ENCODE data around the gene AKT1. TPM values are rescaled to one million over a fixed set of nuclear protein-coding genes. Genes with fewer than 3 reads are reported as not detected.
A peak's percentile ranks its signal among the peaks of the same experiment; 100 is the strongest.

AKT1 gene
- total RNA-seq, 1 donor from 2014 or later = 155 TPM

- H3K79me2 ChIP-seq (ENCODE audit: insufficient read depth, low read length) = no peaks in the 10 kb centered on the region
- H3K4me3 Mint-ChIP-seq (ENCODE audit: unreplicated experiment) = no peak overlapping the region
- peaks cover 26% of the 10 kb centered on the region for H4K20me1 ChIP-seq (ENCODE audit: insufficient read depth, low read length)
- FAIRE-seq (no peak), DNase-seq (ENCODE audit: low read depth) (no peak)
- no peaks in the 10 kb centered on the region for H3K27me3 Mint-ChIP-seq (ENCODE audit: low read depth, unreplicated experiment)
- H3K4me1 ChIP-seq (ENCODE audit: insufficient read depth, low read length) = peaks cover 3% of the 10 kb centered on the region
- no peaks in the 10 kb centered on the region for H3K27me3 ChIP-seq (ENCODE audit: insufficient read depth, low read length)
- H3K4me2 ChIP-seq (ENCODE audit: low read length) = no peak overlapping the region
- H3K9me3 ChIP-seq (ENCODE audit: insufficient read depth, low read depth, low read length) = no peaks in the 10 kb centered on the region
- H2AFZ ChIP-seq (ENCODE audit: low read depth, low read length) = no peak overlapping the region
- no peak overlapping the region for H3K9ac ChIP-seq (ENCODE audit: low read length)
- no peak for TF ChIP-seq EZH2 (IDR thresholded peaks at IDR 0.05; ENCODE audit: insufficient read depth, low read length)
- no peak for TF ChIP-seq CTCF (IDR thresholded peaks at IDR 0.05; ENCODE audit: insufficient read depth, low read depth, low read length)
- H3K36me3 Mint-ChIP-seq (ENCODE audit: low read depth, unreplicated experiment) = peaks cover 18% of the 10 kb centered on the region
- H3K9me3 Mint-ChIP-seq (ENCODE audit: unreplicated experiment) = no peaks in the 10 kb centered on the region
- H3K27ac Mint-ChIP-seq (ENCODE audit: unreplicated experiment) = no peak overlapping the region
- no peak overlapping the region for H3K4me3 ChIP-seq (ENCODE audit: insufficient read depth, low read depth, low read length)
- no peak overlapping the region for H3K27ac ChIP-seq (ENCODE audit: low read depth, low read length)
- H3K36me3 ChIP-seq (ENCODE audit: insufficient read depth, low read length) = peaks cover 4% of the 10 kb centered on the region
- H3K4me1 Mint-ChIP-seq (ENCODE audit: low read depth, unreplicated experiment) = peaks cover 3% of the 10 kb centered on the region
These were observed 25.4 kb downstream of the AKT1 start for GRCh38 chr14:104770072-104770579.

GRCh38 chr14:104769324-104770071 lies 26.1 kb downstream of the AKT1 start:
- H3K9me3 ChIP-seq (ENCODE audit: insufficient read depth, low read depth, low read length) = no peaks in the 10 kb centered on the region
- no peaks in the 10 kb centered on the region for H3K9me3 Mint-ChIP-seq (ENCODE audit: unreplicated experiment)
- peaks cover 3% of the 10 kb centered on the region for H3K4me1 Mint-ChIP-seq (ENCODE audit: low read depth, unreplicated experiment)
- no peak for FAIRE-seq
- peaks cover 18% of the 10 kb centered on the region for H3K36me3 Mint-ChIP-seq (ENCODE audit: low read depth, unreplicated experiment)
- H3K36me3 ChIP-seq (ENCODE audit: insufficient read depth, low read length) = peaks cover 4% of the 10 kb centered on the region
- peaks cover 26% of the 10 kb centered on the region for H4K20me1 ChIP-seq (ENCODE audit: insufficient read depth, low read length)
- H3K4me2 ChIP-seq (ENCODE audit: low read length) = no peak overlapping the region
- no peak overlapping the region for H3K27ac Mint-ChIP-seq (ENCODE audit: unreplicated experiment)
- peak overlapping the region; percentile 54 for H3K4me3 Mint-ChIP-seq (ENCODE audit: unreplicated experiment)
- H3K79me2 ChIP-seq (ENCODE audit: insufficient read depth, low read length) = no peaks in the 10 kb centered on the region
- DNase-seq (ENCODE audit: low read depth) = no peak
- TF ChIP-seq EZH2 (IDR thresholded peaks at IDR 0.05; ENCODE audit: insufficient read depth, low read length) (no peak), CTCF (IDR thresholded peaks at IDR 0.05; ENCODE audit: insufficient read depth, low read depth, low read length) (no peak)
- no peaks in the 10 kb centered on the region for H3K27me3 ChIP-seq (ENCODE audit: insufficient read depth, low read length)
- H2AFZ ChIP-seq (ENCODE audit: low read depth, low read length) = no peak overlapping the region
- H3K4me1 ChIP-seq (ENCODE audit: insufficient read depth, low read length) = peaks cover 3% of the 10 kb centered on the region
- no peaks in the 10 kb centered on the region for H3K27me3 Mint-ChIP-seq (ENCODE audit: low read depth, unreplicated experiment)
- H3K27ac ChIP-seq (ENCODE audit: low read depth, low read length) = no peak overlapping the region
- no peak overlapping the region for H3K4me3 ChIP-seq (ENCODE audit: insufficient read depth, low read depth, low read length)
- no peak overlapping the region for H3K9ac ChIP-seq (ENCODE audit: low read length)
